ENCODE data around the gene NANOGP8.

- TF ChIP-seq CTCF (IDR thresholded peaks at IDR 0.05; ENCODE audit: borderline replicate concordance, extremely low read depth, low read length, poor library complexity, severe bottlenecking) = no peak
- no peak for TF ChIP-seq EZH2 (IDR thresholded peaks at IDR 0.05; ENCODE audit: borderline replicate concordance, low read depth, low read length, severe bottlenecking)
Measured at GRCh38 chr15:35107561-35107960, 22.5 kb upstream of the NANOGP8 start.
